ENCODE data around the gene TMEM179.

- TF ChIP-seq CTCF (IDR thresholded peaks at IDR 0.05) (no peak), POLR2A (IDR thresholded peaks at IDR 0.05) (no peak)
These were observed 38.7 kb upstream of the TMEM179 start for GRCh38 chr14:104643306-104643705.
